Kidney glomerular epithelial cell (primary cell): Measurements from ENCODE around the gene GRIP1.

ENCODE experiments used
- DNase-seq: peaks from one replicate; lab custom pipeline; 2025; lab: John Stamatoyannopoulos, UW

Gene GRIP1

GRCh38 chr12:66387117-66387516 lies 291.8 kb downstream of the GRIP1 start:
- DNase-seq: no peak

- DNase-seq: no peak
Observed at GRCh38 chr12:66380769-66381535, 297.9 kb downstream of the GRIP1 start.

GRCh38 chr12:66379616-66380015 lies 299.3 kb downstream of the GRIP1 start:
- DNase-seq: no peak

- no peak for DNase-seq
Observed at GRCh38 chr12:66375560-66375959, 303.3 kb downstream of the GRIP1 start.

- DNase-seq: no peak
Observed at GRCh38 chr12:66371982-66372381, 306.9 kb downstream of the GRIP1 start.

GRCh38 chr12:66367015-66367667 lies 311.7 kb downstream of the GRIP1 start:
- no peak for DNase-seq

GRCh38 chr12:66365718-66366490 lies 313.0 kb downstream of the GRIP1 start:
- no peak for DNase-seq

GRCh38 chr12:66361703-66362102 lies 317.2 kb downstream of the GRIP1 start:
- no peak for DNase-seq

GRCh38 chr12:66359300-66359699 lies 319.6 kb downstream of the GRIP1 start:
- DNase-seq: no peak

- no peak for DNase-seq
Observed at GRCh38 chr12:66354291-66354690, 324.6 kb downstream of the GRIP1 start.

- DNase-seq: no peak
Observed at GRCh38 chr12:66352899-66353298, 326.0 kb downstream of the GRIP1 start.

- DNase-seq: no peak
Observed at GRCh38 chr12:66352197-66352596, 326.7 kb downstream of the GRIP1 start.

GRCh38 chr12:66351301-66351700 lies 327.6 kb downstream of the GRIP1 start:
- DNase-seq: no peak

- no peak for DNase-seq
Observed at GRCh38 chr12:66345956-66346355, 332.9 kb downstream of the GRIP1 start.

- no peak for DNase-seq
Observed at GRCh38 chr12:66345212-66345611, 333.7 kb downstream of the GRIP1 start.

GRCh38 chr12:66341126-66341525 lies 337.8 kb downstream of the GRIP1 start:
- DNase-seq: no peak

- DNase-seq: no peak
Observed at GRCh38 chr12:66340131-66340530, 338.7 kb downstream of the GRIP1 start.

- no peak for DNase-seq
Observed at GRCh38 chr12:66337381-66338010, 341.4 kb downstream of the GRIP1 start.

GRCh38 chr12:66335746-66336145 lies 343.1 kb downstream of the GRIP1 start:
- no peak for DNase-seq

GRCh38 chr12:66331814-66332213 lies 347.1 kb downstream of the GRIP1 start:
- DNase-seq: no peak

- DNase-seq: no peak
Observed at GRCh38 chr12:66331016-66331415, 347.9 kb downstream of the GRIP1 start.

- no peak for DNase-seq
Observed at GRCh38 chr12:66329941-66330340, 348.9 kb downstream of the GRIP1 start.
